ENCODE results near the gene ACP2. TPM values are rescaled to one million over a fixed set of nuclear protein-coding genes. Genes with fewer than 3 reads are reported as not detected.

Gene ACP2
- total RNA-seq, 1 donor from 2014 or later: 40.8 TPM

DNA sequence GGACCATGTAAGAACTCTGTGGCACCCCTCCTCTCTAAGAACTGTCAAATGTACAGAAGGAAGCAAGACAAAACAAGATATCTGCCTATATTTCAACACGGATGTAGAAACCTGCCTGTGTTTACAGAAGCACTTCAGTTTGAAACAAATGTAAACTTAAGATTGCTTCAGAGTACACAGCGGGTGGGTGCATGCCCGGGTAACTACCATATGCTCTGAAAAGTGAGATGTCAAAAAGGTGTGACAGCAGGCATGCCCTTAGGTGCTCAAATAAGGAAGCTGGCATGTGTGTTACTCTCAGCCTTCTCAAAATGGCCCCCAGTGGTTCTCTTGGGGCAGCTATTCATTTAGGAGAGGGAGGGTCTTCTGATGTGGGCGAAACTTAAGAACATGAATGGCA lies 5.2 kb downstream of the ACP2 start:
- Histone ChIP-seq H3K9ac (ENCODE audit: low read length) (no peak overlapping the region), H3K4me2 (ENCODE audit: low read length) (no peak overlapping the region), H3K27me3 (ENCODE audit: insufficient read depth, low read length) (no peaks in the 10 kb centered on the region), H3K36me3 (ENCODE audit: insufficient read depth, low read length) (peaks cover 19% of the 10 kb centered on the region), H3K4me1 (ENCODE audit: insufficient read depth, low read length) (peaks cover 5% of the 10 kb centered on the region), H3K4me3 (ENCODE audit: insufficient read depth, low read depth, low read length) (no peak overlapping the region), H3K79me2 (ENCODE audit: insufficient read depth, low read length) (peaks cover 17% of the 10 kb centered on the region), H4K20me1 (ENCODE audit: insufficient read depth, low read length) (peaks cover 4% of the 10 kb centered on the region), H2AFZ (ENCODE audit: low read depth, low read length) (no peak overlapping the region), H3K27ac (ENCODE audit: low read depth, low read length) (no peak overlapping the region), H3K9me3 (ENCODE audit: insufficient read depth, low read depth, low read length) (no peaks in the 10 kb centered on the region)
- Mint-ChIP-seq H3K27me3 (ENCODE audit: low read depth, unreplicated experiment) (no peaks in the 10 kb centered on the region), H3K4me3 (ENCODE audit: unreplicated experiment) (no peak overlapping the region), H3K36me3 (ENCODE audit: low read depth, unreplicated experiment) (peaks cover 39% of the 10 kb centered on the region), H3K4me1 (ENCODE audit: low read depth, unreplicated experiment) (peaks cover 22% of the 10 kb centered on the region), H3K27ac (ENCODE audit: unreplicated experiment) (no peak overlapping the region), H3K9me3 (ENCODE audit: unreplicated experiment) (peaks cover 3% of the 10 kb centered on the region)
- TF ChIP-seq EZH2 (IDR thresholded peaks at IDR 0.05; ENCODE audit: insufficient read depth, low read length): no peak
- TF ChIP-seq, protein P1, sequence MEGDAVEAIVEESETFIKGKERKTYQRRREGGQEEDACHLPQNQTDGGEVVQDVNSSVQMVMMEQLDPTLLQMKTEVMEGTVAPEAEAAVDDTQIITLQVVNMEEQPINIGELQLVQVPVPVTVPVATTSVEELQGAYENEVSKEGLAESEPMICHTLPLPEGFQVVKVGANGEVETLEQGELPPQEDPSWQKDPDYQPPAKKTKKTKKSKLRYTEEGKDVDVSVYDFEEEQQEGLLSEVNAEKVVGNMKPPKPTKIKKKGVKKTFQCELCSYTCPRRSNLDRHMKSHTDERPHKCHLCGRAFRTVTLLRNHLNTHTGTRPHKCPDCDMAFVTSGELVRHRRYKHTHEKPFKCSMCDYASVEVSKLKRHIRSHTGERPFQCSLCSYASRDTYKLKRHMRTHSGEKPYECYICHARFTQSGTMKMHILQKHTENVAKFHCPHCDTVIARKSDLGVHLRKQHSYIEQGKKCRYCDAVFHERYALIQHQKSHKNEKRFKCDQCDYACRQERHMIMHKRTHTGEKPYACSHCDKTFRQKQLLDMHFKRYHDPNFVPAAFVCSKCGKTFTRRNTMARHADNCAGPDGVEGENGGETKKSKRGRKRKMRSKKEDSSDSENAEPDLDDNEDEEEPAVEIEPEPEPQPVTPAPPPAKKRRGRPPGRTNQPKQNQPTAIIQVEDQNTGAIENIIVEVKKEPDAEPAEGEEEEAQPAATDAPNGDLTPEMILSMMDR (IDR thresholded peaks at IDR 0.05; ENCODE audit: insufficient read depth, low read depth, low read length): no peak
- no peak for FAIRE-seq
- no peak for DNase-seq (ENCODE audit: low read depth)

DNA sequence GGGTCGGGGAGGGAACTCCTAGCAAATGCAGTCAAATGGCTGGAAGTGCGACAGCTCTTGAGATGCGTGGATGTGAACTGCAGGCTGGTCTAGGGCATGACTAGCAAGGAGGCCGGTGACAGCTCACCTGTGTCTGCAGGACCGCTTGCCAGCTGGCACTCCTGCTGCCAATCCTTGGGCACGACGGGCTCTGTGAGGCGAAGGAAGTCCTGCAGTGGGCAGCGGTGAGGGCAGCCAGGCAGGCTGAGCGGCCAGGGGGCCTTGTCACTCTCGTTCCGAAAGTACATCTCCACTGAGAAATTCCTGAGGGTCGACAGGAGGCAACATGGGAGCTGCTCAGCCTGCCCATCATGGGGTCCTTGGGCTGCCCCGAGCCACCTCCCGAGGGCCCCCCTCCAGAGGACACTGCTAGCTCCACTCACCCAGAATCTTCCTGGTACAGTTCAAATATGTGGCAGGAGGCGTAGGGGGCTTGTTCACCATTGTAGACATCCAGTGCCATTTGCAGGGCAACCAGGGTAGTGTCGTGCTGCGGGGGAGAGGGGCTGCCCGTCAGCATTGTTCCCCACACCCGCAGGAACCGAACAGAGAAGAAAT lies 5.9 kb downstream of the ACP2 start:
- Histone ChIP-seq H2AFZ (ENCODE audit: low read depth, low read length) (no peak overlapping the region), H3K36me3 (ENCODE audit: insufficient read depth, low read length) (peaks cover 21% of the 10 kb centered on the region), H3K27me3 (ENCODE audit: insufficient read depth, low read length) (no peaks in the 10 kb centered on the region), H3K9ac (ENCODE audit: low read length) (no peak overlapping the region), H3K4me2 (ENCODE audit: low read length) (no peak overlapping the region), H3K79me2 (ENCODE audit: insufficient read depth, low read length) (peaks cover 9% of the 10 kb centered on the region), H4K20me1 (ENCODE audit: insufficient read depth, low read length) (peaks cover 4% of the 10 kb centered on the region), H3K4me1 (ENCODE audit: insufficient read depth, low read length) (peaks cover under 1% of the 10 kb centered on the region), H3K9me3 (ENCODE audit: insufficient read depth, low read depth, low read length) (no peaks in the 10 kb centered on the region), H3K27ac (ENCODE audit: low read depth, low read length) (no peak overlapping the region), H3K4me3 (ENCODE audit: insufficient read depth, low read depth, low read length) (no peak overlapping the region)
- TF ChIP-seq, protein P1 (IDR thresholded peaks at IDR 0.05; ENCODE audit: insufficient read depth, low read depth, low read length): no peak
- TF ChIP-seq EZH2 (IDR thresholded peaks at IDR 0.05; ENCODE audit: insufficient read depth, low read length): no peak
- peaks cover 19% of the 10 kb centered on the region for H3K4me1 Mint-ChIP-seq (ENCODE audit: low read depth, unreplicated experiment)
- H3K27ac Mint-ChIP-seq (ENCODE audit: unreplicated experiment): no peak overlapping the region
- no peak overlapping the region for H3K4me3 Mint-ChIP-seq (ENCODE audit: unreplicated experiment)
- DNase-seq (ENCODE audit: low read depth) (no peak), FAIRE-seq (no peak)
- H3K9me3 Mint-ChIP-seq (ENCODE audit: unreplicated experiment): peaks cover 3% of the 10 kb centered on the region
- no peaks in the 10 kb centered on the region for H3K27me3 Mint-ChIP-seq (ENCODE audit: low read depth, unreplicated experiment)
- H3K36me3 Mint-ChIP-seq (ENCODE audit: low read depth, unreplicated experiment): peaks cover 41% of the 10 kb centered on the region

DNA sequence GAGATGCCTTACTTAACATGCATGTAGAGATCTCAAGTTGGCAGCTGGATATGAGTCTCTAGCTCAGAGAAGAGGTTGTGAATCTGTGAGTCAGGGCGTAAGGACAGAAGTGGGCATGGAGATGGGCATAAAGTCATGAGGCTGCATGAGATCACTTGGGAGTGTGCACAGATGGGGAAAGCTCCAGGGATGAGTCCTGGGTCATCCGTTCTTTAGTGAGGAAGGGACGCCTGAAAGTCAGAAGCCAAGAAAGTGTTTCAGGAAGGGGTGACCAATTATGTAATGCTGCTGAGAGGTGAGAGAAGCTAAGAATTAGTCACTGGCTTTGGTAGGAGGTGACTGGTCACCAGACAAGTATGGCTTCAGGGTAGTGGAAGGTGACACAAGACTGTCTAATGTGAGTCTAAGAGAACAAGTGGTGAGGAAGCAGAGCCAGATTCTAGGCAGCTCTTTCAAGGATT lies 6.7 kb downstream of the ACP2 start:
- peaks cover 3% of the 10 kb centered on the region for H3K9me3 Mint-ChIP-seq (ENCODE audit: unreplicated experiment)
- H3K9me3 ChIP-seq (ENCODE audit: insufficient read depth, low read depth, low read length): no peaks in the 10 kb centered on the region
- H3K27me3 Mint-ChIP-seq (ENCODE audit: low read depth, unreplicated experiment): no peaks in the 10 kb centered on the region
- H3K9ac ChIP-seq (ENCODE audit: low read length): no peak overlapping the region
- DNase-seq (ENCODE audit: low read depth) (peak; percentile 12), FAIRE-seq (no peak)
- H3K27ac ChIP-seq (ENCODE audit: low read depth, low read length): no peak overlapping the region
- H3K4me1 Mint-ChIP-seq (ENCODE audit: low read depth, unreplicated experiment): peaks cover 21% of the 10 kb centered on the region
- no peak overlapping the region for H3K4me3 Mint-ChIP-seq (ENCODE audit: unreplicated experiment)
- H3K79me2 ChIP-seq (ENCODE audit: insufficient read depth, low read length): peaks cover 2% of the 10 kb centered on the region
- peaks cover 4% of the 10 kb centered on the region for H4K20me1 ChIP-seq (ENCODE audit: insufficient read depth, low read length)
- no peaks in the 10 kb centered on the region for H3K4me1 ChIP-seq (ENCODE audit: insufficient read depth, low read length)
- no peak overlapping the region for H3K4me3 ChIP-seq (ENCODE audit: insufficient read depth, low read depth, low read length)
- H2AFZ ChIP-seq (ENCODE audit: low read depth, low read length): no peak overlapping the region
- peaks cover 22% of the 10 kb centered on the region for H3K36me3 ChIP-seq (ENCODE audit: insufficient read depth, low read length)
- H3K36me3 Mint-ChIP-seq (ENCODE audit: low read depth, unreplicated experiment): peaks cover 45% of the 10 kb centered on the region
- no peak overlapping the region for H3K4me2 ChIP-seq (ENCODE audit: low read length)
- H3K27me3 ChIP-seq (ENCODE audit: insufficient read depth, low read length): no peaks in the 10 kb centered on the region
- H3K27ac Mint-ChIP-seq (ENCODE audit: unreplicated experiment): peak overlapping the region; percentile 2
- TF ChIP-seq EZH2 (IDR thresholded peaks at IDR 0.05; ENCODE audit: insufficient read depth, low read length): no peak
- TF ChIP-seq, protein P1 (IDR thresholded peaks at IDR 0.05; ENCODE audit: insufficient read depth, low read depth, low read length): no peak
